Measurements from ENCODE around the gene LYRM7.

- TF ChIP-seq CTCF (IDR thresholded peaks at IDR 0.05; ENCODE audit: low read length) (no peak), EZH2phosphoT487 (IDR thresholded peaks at IDR 0.05; ENCODE audit: low read length) (no peak)
These were observed 82.1 kb downstream of the LYRM7 start for GRCh38 chr5:131252824-131253171.

All from MM.1S (cell line).